Astrocyte of the spinal cord (primary cell): Measurements from ENCODE around the gene UBQLN4.
A peak's percentile ranks its signal among the peaks of the same experiment; 100 is the strongest.

Source experiments
- DNase-seq: peaks from one replicate; pipeline ENCODE4 v3.0.0; 2011; ENCODE audit warnings: low read depth, low spot score
- H3K4me3 ChIP-seq: 2 replicates; pipeline ENCODE4 v1.5.1; 2011; ENCODE audit warnings: low read depth, mild to moderate bottlenecking, low read length, moderate library complexity
- CTCF ChIP-seq: IDR thresholded peaks from 2 replicates; pipeline ENCODE4 v1.5.1; 2012; ENCODE audit warnings: low read depth, mild to moderate bottlenecking, low read length, inconsistent platforms
- in situ Hi-C: cut with HindIII; loops from 2 replicates; pipeline ENCODE4 v1.10.0; 2017; ENCODE audit warnings: low sequenced_read_pairs

The UBQLN4 gene

DNA sequence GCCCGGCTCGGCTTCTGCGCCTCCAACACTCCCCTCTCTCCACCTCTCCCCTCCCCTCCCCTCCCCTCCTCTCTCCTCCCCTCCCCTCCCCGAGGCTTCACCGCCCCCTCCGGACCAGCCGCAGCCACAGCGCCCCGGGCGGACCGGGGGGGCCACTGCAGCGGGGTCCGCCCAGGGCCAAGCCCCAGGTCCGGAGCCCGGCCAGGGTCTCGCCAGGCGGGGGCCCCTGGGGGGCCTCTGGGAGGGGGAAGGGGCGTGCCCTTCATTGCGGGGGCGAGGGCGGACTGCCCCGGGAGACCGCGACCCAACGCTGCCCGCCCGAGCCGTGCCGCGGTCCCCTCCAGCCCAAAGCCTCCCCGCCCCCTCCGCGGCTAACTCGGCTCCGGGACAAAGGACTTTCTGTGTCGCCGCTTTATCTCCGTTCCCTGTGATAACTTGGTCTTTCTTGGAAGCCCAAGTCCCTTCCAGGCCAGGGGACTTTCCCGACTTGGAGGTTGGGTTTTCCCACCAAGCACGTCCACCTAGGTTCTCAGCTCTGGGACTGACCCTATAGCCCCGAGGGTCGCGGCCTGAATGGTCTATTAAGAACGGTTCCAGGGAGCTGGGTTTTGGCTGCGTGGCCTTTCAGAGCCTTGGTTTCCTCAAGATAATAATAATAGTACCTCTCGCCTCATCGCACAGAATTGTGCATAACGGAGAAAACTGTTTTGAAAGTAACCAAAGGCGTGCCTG lies at the start of gene UBQLN4:
Gene UBQLN4 (minus strand): TSS at position 31 of the 732 bp plus-strand sequence. CDS start 97 bp downstream, outside the sequence.
- in situ Hi-C loops = no loop called here
- DNase-seq = peak; percentile 88
- peak within 1 kb of the TSS; percentile 77 for H3K4me3 ChIP-seq
- peak; percentile 49 for TF ChIP-seq CTCF

DNA sequence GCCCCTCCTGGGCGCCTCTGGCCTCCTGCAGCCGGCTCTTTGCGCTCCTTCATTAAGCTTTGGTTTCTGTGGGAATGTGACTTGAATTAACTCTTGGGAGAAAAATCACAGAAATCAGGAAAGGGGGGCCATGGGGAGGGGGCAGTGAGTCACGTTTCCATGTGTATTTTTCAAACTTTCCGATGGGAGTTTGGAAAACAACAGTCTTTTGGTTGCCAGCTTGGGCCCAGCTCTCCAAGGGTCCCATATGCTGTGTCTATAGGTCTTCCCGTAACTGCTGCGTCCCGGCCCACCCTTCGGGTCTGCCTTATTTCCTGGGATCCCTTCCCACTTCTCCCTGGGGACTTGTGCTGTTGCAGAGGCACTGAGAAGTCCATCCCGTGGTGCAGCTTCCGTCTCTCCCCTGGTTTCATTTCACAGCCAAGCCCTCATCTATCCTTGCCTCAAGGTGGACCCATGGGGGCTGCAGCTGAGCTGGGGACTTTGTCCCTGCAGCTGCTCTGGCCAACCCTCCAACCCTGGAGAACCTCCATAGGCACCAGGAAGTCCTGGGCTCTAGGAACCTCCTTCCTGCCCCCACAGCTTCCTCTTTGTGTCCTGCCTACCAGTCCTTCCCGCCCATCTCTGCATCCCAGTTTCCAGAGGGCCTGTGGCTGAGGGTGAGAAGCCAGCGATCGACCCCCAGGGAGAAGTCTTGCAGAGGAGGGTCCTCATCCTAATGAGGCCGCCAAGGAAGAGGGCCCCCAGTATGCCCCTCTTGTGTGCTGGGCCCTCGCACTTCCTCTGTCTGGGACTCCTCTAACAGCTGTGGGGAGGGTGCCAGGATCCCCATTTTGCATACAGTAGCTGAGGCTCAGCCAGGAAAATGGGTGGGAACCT lies 49.3 kb upstream of the UBQLN4 start:
- no peak for TF ChIP-seq CTCF
- in situ Hi-C loops = no loop called here
- no peak overlapping the region for H3K4me3 ChIP-seq
- DNase-seq = peak; percentile 73

DNA sequence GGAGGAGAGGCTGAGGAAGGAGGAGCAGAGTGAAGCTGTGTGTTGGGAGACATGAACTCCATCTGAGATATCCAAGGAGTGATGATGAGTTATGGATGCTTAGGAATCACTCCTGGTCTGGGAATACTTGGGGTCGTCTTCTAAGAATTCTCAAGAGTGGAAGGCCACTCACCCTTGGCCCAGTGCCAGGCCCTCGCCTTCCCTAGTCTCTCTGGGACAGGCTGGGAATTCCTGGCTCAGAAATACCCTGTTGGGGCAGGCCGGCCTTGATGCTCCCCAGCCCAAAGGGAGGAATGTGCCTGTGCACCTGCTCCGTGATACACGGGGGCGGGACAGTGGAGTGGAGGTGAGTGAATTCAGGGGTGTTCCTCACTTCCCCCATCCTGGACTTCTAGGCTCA lies 48.3 kb upstream of the UBQLN4 start:
- H3K4me3 ChIP-seq = no peak overlapping the region
- TF ChIP-seq CTCF = no peak
- in situ Hi-C loops = no loop called here
- no peak for DNase-seq

DNA sequence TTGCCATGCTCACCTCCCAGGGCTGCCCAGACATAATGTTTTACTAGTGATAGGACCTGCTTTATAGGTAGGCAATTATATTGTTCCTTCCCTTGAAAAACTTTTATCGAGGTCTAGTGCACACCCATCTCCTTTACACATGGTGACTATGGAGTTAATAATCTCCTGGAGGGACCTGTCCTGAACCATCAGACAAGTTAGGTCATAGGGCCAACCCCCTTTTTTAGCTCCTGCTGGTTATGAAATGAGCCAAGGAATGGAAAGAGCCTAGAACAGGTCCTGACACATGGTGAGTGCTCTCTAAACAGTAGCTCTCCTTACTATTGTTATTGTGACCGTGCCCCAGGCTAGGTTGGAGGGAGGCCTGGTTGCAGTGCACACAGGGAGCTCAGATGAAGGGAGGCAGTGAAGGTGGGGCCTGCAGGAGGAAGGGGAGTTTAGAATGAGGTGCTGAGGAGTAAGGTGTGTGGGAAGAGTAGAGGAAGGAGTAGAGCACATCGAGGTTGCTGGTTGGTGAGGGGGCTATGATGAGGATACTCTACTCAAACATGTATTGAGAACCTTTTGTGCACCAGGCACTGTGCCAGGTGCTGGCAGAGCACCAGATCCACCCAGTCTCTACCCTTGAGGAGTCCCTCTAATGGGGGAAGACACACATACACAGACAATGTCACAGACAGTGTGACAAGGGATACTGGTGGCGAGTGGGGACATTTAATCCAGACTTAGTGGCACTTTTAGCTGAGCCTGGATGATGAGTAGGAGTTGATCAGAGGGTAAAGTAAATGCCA lies 46.8 kb upstream of the UBQLN4 start:
- DNase-seq = no peak

DNA sequence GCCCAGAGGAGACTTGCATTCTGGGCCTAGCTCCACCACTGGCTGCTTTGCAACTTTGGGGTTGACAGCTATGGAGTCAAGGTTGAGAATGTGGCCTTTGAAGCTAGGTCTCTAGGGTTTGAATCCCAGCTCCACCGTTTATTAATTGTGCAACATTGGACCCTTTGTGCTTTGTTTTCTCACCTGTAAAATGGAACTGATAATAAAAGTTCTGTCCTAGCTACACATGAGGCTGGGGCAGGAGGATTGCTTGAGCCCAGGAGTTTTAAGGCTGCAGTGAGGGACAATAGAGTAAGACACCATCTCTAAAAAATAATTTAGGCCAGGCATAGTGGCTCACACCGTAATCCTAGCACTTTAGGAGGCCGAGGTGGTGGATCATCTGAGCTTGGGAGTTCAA lies 45.7 kb upstream of the UBQLN4 start:
- no peak for TF ChIP-seq CTCF
- in situ Hi-C loops = no loop called here
- no peak overlapping the region for H3K4me3 ChIP-seq
- no peak for DNase-seq

More for the DNA sequence above, 46.8 kb upstream of the UBQLN4 start:
- no peak overlapping the region for H3K4me3 ChIP-seq
- in situ Hi-C loops = no loop called here
- no peak for TF ChIP-seq CTCF

DNA sequence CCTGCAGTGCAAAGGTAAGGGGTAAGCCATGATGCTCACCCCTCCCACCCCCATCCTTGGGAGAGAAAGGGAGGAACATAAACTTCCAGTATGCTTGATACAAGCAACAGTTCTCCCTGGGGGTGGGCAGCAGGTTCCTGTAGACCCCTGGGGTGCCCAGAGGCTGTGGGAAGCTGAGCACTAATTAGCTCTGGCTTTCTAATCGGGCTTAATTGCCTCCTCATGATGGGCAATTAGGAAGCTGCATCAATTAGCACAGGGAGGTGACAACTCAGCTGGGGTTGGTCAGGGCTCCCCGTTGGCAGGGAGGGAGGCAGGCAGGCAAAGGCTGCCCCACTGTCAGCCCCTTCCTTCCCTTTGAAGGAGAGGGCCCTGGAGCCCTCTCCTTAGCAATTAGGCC lies 45.2 kb upstream of the UBQLN4 start:
- in situ Hi-C loops = no loop called here
- TF ChIP-seq CTCF = no peak
- no peak overlapping the region for H3K4me3 ChIP-seq
- DNase-seq = no peak
